MG63 (cell line): ENCODE measurements around the gene FSD1L. TPM values are rescaled to one million over a fixed set of nuclear protein-coding genes. Genes with fewer than 3 reads are reported as not detected.
A peak's percentile ranks its signal among the peaks of the same experiment; 100 is the strongest.

Experiments
- DNase-seq: peaks from one replicate; pipeline ENCODE4 v3.0.0-alpha.2; 2020
- H3K27me3 ChIP-seq: fragments of 250-450 bp; sonication (Bioruptor Pico); 2 replicates; pipeline ENCODE4 v1.5.1; 2020; ENCODE audit warnings: mild to moderate bottlenecking, moderate library complexity
- H3K36me3 ChIP-seq: fragments of 250-450 bp; sonication (Bioruptor Pico); 2 replicates; pipeline ENCODE4 v1.5.1; 2020; ENCODE audit warnings: mild to moderate bottlenecking, moderate library complexity
- H3K4me3 ChIP-seq: fragments of 250-450 bp; sonication (Bioruptor Pico); 2 replicates; pipeline ENCODE4 v1.5.1; 2020; ENCODE audit warnings: mild to moderate bottlenecking, moderate library complexity
- H3K9me3 ChIP-seq: fragments of 250-450 bp; sonication (Bioruptor Pico); 2 replicates; pipeline ENCODE4 v1.5.1; 2020; ENCODE audit warnings: mild to moderate bottlenecking, moderate library complexity
- total RNA-seq: library from RNA; depleted of rRNA; stranded (reverse); fragments of >200 nt; shearing (Covaris generic); gene quantifications from 2 replicates; pipeline ENCODE4 v1.2.3, GENCODE V29; 2014; ENCODE audit warnings: low replicate concordance; rRNA removed

FSD1L gene
- 2.1 and 7.4 TPM in 2 replicates for total RNA-seq

DNA sequence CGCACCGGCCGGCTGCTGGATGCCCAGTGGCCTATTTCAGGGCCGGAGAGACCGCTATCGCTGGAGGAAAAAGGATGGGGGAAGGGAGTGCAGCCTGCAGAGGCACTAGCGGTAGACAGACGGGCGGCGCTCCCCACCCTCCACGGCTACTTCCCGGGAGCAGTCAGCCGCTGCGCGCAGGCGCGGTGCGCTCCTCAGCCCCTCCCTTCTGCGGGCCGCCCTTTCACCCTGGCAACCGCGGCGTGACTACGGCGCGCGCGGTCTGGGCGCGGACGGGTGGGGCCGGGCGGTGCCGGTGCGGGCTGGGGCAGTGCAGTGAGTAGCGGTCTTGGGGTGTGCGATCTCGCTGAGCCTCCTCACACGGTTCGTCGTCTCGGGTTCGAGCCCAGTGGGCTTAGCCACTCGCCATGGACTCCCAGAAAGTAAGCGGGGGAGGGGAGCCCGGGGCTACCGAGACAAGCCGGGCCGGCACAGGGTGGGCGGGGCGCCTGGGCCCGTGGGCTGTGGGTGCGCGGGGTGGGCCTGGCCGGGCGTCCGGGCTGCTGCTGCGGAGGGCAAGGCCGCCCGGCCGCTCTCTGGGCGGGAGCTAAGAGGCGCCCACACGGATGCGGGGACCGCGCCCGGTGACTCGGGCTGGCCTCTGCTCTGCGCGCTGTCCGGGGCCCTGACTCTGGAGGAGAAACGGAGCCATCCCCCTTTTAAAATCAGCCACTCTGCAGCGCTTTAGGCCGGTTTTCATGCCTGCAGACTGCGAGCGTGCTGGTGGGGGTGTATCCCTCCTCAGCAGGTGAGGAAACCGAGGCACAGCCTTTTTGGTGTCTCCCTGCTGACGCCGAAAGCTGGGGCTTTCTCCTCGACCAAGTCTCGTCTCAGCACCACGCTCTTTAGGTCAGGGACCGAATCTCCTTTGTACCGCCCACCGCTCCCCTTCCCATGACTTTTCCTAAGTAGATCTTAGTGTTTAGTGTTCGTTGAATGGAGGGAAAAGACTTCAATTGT, at the start of gene FSD1L:
TSS of gene FSD1L (plus strand) at position 221 of the 999 bp plus-strand sequence. CDS start at position 408, 187 bp downstream.
- H3K27me3 ChIP-seq, result no peaks in the 10 kb centered on the region

DNA sequence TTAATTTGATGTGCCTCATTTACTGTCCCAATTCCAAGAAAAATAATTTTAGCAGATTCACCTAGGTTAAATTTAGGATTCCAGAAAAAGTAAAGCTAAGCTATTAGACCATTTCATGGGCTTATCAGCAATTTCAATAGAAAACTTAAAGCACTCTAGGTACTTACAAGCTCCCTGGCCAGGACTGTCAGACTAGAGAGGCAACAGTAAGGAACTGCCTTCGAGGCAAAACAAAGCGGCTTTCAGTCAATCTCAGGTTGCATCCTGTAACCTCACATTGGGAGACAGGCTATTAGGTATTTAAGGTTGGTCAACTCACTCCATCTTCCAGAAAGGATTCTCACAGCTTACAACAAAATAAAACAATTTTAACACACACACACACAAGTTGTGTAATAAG, 48.7 kb upstream of the FSD1L start:
- H3K9me3 ChIP-seq, result no peaks in the 10 kb centered on the region
- no peaks in the 10 kb centered on the region for H3K27me3 ChIP-seq
- H3K36me3 ChIP-seq, result no peaks in the 10 kb centered on the region
- DNase-seq, result no peak
- no peak overlapping the region for H3K4me3 ChIP-seq

More for the DNA sequence above, at the start of gene FSD1L:
- peak; percentile 96 for DNase-seq
- Histone ChIP-seq H3K4me3 (peak within 1 kb of the TSS; percentile 80), H3K36me3 (peaks cover 7% of the 10 kb centered on the region), H3K9me3 (no peaks in the 10 kb centered on the region)

DNA sequence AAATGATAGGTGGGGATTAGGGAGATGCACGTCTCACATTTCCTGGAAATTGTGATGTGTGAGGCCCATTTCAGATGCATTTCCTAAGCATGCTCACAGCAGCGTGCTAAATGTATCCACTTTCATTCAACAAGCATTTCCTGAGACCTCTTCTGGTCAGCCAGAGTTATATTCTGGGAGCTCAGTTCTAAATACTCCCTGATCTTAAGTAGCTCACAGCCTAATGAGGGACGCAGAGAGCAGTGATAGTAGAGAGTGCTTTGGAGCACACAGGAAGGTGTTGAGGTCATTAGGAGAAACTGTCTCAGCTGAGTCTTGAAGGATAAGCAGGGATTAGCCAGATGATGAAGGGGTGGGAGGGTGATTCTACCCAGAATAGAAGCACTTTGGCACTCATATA, 46.2 kb upstream of the FSD1L start:
- H3K27me3 ChIP-seq, result no peaks in the 10 kb centered on the region
- no peak for DNase-seq
- H3K36me3 ChIP-seq, result no peaks in the 10 kb centered on the region
- H3K9me3 ChIP-seq, result no peaks in the 10 kb centered on the region
- H3K4me3 ChIP-seq, result no peak overlapping the region

DNA sequence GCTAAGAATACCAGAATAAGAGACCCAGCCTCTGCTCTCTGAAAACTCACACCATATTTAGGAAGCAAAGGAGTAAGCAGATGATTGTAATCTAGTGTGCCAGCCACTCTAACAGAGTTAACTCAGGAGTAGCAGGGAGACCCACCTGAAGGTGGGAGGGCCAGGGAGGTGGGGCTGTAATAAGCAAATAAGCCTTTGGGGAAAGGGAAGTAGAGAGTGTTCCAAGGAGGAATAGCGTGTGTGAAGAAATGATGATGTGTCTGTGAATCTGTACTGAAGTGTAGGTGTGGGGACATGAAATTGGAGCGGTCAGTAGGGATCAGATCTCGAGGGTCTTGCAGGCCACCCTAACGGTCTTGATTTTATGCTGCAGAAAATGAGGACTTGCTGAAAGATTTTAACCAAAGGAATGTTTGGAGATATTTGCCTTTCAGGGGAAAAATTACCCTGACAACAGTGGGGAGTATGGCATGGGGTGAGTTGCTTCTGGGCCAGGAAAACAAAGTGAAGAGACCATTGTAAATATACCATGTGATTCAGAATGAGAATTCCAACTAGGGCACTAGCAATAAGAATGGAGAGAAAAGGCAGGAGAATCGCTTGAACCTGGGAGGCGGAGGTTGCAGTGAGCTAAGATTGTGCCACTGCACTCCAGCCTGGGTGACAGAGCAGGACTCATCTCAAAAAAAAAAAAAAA, 44.1 kb upstream of the FSD1L start:
- no peaks in the 10 kb centered on the region for H3K9me3 ChIP-seq
- no peaks in the 10 kb centered on the region for H3K36me3 ChIP-seq
- no peaks in the 10 kb centered on the region for H3K27me3 ChIP-seq
- DNase-seq, result no peak
- no peak overlapping the region for H3K4me3 ChIP-seq

DNA sequence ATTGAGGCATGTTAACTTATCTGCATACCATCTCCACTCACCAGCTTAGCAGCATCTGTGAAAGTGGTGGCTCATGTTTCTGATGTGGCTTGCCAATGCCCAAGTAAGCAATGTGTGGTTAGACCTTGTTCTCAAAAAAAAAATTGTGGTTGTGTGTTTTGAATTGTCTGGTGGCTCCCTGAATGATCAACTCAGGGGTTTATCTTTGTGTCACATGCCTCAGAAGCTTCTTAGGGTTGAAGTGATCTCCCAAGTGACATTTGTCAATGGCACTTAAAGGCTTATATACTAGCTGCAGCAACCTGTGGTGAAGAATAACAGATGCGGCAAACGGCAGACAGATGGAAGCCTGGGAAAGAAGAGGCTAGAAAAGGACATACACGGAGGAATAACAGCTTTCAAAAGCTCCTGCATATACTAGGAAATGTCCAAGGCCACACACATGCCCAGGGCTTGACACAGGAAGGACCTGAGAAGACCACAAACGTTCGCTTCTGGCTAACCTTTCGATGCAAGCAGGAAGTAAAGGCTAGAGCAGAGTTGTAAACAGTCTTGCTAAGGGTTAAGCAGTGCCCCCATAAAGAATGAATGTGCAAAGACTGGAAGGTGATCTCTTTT, 42.2 kb upstream of the FSD1L start:
- no peaks in the 10 kb centered on the region for H3K9me3 ChIP-seq
- DNase-seq, result no peak
- H3K36me3 ChIP-seq, result no peaks in the 10 kb centered on the region
- no peaks in the 10 kb centered on the region for H3K27me3 ChIP-seq
- no peak overlapping the region for H3K4me3 ChIP-seq

DNA sequence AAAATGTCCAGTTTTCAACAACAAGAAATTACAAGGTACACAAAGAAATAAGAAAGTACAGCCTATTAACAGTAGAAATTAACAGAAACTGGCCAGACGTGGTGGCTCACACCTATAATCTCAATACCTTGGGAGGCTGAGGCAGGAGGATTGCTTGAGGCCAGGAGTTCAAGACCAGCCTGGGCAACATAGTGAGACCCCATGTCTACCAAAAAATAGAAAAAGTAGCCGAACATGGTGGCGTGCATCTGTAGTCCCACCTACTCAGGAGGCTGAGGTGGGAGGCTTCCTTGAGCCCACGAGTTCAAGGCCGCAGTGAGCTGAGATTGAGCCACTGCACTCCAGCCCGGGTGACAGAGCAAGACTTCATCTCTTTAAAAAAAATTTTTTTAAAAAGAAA, 41.5 kb upstream of the FSD1L start:
- no peak overlapping the region for H3K4me3 ChIP-seq
- H3K27me3 ChIP-seq, result no peaks in the 10 kb centered on the region
- no peaks in the 10 kb centered on the region for H3K9me3 ChIP-seq
- DNase-seq, result no peak
- no peaks in the 10 kb centered on the region for H3K36me3 ChIP-seq

DNA sequence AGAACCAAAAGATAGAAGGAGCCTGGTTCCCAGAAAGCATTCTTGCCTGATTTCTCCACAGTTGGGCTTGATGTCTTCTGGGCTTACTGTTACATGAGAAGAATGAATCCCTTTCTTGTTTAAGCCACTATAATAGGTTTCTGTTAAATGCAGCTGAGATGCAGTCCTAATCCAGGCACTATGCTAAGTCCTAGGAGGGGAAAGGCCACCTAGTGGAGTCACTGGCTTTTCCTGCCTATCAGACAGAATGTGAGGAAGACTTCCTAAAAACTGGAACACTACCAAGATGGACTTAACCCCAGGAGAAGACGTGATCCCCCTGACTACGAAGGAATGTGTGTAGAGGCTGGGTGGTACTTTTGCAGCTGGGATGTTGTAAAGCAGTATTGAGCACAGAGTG, 34.3 kb upstream of the FSD1L start:
- no peaks in the 10 kb centered on the region for H3K27me3 ChIP-seq
- DNase-seq, result peak; percentile 12
- no peak overlapping the region for H3K4me3 ChIP-seq
- H3K36me3 ChIP-seq, result no peaks in the 10 kb centered on the region
- H3K9me3 ChIP-seq, result no peaks in the 10 kb centered on the region

DNA sequence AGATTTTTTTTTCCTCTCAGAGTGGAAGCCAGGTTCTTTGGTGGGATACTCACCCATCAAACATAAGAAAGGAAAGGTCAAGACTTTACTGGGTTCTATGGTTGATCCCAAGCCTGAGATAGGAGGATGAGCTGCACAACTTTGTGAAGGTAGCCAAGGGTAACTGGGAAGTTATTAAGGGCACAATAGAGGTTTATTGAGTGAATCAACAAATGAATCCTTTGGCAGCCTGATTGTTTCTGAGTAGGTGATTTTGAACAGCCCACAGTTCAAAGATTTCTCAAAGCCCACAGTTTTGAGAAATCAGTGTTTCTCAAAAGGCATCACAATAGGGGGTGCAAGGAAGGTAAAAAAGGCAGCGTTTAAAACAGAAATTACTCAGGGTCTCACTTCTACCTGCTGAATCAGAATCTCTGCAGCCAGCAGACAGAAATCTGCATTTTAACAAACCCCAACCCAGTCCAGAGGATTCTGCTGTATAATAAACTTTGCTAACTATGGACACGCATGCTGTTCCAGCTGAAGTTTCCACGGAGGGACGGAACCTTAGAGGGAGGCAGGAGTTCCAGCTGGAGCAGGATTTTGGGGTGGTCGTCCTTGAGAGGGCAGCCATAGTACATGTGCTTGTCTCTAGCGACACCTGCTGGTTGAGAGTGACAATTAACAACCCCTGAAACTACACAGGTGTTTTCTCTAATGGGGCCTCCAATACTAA, 32.7 kb upstream of the FSD1L start:
- Histone ChIP-seq H3K4me3 (no peak overlapping the region), H3K9me3 (no peaks in the 10 kb centered on the region)
- peak; percentile 11 for DNase-seq

DNA sequence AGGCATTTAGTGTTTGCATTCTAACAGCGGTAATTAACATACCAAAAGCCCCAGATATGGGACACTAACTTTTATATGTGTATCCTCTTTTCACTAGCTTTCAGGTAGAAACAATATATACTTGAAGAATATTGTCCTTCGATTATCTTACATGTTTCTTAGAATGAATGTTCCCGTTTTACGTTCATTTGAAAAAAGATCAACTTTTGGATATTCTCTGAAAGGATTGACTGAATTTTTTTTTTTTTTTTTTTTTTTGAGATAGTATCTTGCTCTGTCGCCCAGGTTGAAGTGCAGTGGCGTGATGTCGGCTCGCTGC, 32.2 kb upstream of the FSD1L start:
- Histone ChIP-seq H3K4me3 (no peak overlapping the region), H3K27me3 (no peaks in the 10 kb centered on the region), H3K36me3 (no peaks in the 10 kb centered on the region), H3K9me3 (no peaks in the 10 kb centered on the region)
- DNase-seq, result no peak

More for the DNA sequence above, 32.7 kb upstream of the FSD1L start:
- no peaks in the 10 kb centered on the region for H3K36me3 ChIP-seq
- no peaks in the 10 kb centered on the region for H3K27me3 ChIP-seq

DNA sequence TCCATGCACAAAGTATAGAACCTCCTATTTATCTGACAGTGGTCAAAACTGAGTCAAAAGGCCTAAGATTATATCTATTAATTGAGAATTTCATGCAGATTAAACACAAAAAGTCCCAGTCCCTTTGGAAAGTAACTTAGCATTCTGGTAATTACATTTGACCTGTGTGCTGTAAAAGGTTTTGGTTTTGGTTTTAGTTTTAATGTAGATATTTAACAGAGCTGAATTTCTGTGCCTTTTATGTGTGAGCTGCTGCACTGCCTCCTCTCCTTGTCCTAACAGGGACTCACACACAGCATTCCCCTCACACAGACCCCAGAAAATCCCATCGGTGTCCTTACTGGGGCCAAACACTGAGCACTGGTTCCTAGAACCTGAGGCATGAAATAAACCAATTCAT, 31.0 kb upstream of the FSD1L start:
- H3K36me3 ChIP-seq, result no peaks in the 10 kb centered on the region
- no peaks in the 10 kb centered on the region for H3K27me3 ChIP-seq
- DNase-seq, result no peak
- no peak overlapping the region for H3K4me3 ChIP-seq
- H3K9me3 ChIP-seq, result no peaks in the 10 kb centered on the region

DNA sequence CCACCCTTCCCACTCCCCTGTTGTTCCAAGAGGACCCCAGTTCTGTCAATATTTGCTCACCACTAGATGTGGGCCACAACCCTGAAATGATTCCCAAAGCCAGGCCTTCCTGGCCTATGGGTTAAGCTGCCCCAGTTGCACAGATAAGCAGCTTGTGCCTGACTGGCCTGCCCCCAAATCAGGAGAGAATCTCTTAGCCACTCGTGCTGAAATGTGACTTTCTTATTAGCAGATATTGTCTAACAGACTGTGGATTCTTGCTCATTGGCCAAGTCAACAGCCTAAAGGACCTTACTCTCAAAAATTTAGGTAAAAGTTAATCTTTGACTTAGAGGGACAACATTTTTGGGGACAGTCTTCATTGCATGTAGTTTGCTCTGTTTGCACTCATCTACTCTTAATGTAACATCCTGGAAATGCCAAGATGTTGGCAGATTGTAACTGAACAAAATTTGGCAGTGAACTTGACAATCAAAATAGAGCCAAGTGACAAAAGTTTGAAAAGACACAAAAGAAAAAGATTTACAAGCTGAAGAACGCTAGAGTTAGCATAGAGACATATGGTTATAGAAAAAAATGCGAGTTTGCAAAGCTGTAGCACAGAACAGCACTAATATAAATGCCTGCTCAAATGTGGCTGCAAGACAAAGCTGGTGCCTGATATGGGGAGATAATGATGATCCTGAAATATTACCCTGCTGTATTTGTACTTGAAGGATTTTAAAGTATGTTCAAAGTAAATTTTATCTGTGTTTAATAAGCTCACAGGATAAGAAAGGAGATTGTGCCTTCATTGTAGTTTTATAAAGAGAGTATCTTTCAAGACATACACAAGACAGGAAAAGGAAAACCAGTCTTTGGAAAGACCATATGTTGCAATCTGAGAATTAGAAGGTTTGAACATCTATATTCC, 29.0 kb upstream of the FSD1L start:
- H3K4me3 ChIP-seq, result no peak overlapping the region
- no peaks in the 10 kb centered on the region for H3K27me3 ChIP-seq
- H3K36me3 ChIP-seq, result no peaks in the 10 kb centered on the region
- DNase-seq, result no peak
- H3K9me3 ChIP-seq, result no peaks in the 10 kb centered on the region

DNA sequence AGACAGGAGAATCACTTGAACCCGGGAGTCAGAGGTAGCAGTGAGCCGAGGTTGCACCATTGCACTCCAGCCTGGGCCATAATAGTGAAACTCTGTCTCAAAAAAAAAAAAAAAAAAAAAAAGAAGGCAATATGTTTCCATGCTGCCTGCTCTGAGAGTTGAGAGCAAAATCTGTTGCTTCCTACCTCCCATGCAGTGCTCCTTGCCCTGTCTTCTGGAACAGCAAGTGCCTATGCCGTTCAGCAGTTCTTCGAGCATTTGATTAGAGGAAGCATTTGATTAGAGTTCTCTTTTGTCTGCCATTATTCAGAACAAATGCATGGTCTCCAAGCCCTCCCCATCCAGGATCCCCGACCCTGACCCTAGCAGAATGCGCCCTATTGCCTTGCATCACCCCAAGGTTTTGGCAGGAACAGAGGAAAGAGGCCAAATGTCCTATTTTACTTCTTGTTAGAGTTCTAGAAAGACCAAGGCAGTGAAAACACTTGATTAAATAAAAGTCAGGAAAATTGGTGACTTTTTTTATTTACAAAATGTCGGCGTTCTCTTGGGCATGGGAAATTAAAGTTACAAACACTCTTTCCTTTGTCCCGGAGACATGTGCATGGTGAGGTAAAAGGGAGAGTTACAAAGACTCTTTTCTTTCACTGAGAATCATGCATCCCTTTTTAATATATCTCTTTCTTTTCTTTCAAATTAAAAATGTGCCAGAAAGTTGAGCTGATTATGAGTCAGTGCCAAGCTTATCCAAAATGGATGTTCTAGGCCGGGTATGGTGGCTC, 27.8 kb upstream of the FSD1L start:
- Histone ChIP-seq H3K27me3 (no peaks in the 10 kb centered on the region), H3K4me3 (no peak overlapping the region), H3K9me3 (no peaks in the 10 kb centered on the region), H3K36me3 (no peaks in the 10 kb centered on the region)
- no peak for DNase-seq

DNA sequence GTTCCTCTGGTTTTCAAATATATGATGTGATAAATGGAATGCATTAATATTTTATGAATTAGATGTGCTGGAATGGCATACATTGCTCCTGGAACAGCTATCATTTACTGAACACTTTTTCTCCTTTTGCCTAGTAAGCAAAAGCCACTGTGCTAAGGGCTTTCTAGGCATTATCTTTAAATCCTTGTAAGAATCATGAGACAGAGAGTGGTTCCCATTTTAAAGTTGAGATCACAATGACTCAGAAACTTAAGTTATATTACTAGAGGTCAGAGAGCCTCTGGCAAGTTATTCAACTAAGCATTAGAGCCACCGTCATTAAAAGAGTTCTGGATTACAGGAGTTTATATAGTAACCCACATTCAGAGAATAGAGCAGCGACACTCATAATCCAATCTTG, 26.7 kb upstream of the FSD1L start:
- Histone ChIP-seq H3K36me3 (no peaks in the 10 kb centered on the region), H3K4me3 (no peak overlapping the region), H3K27me3 (no peaks in the 10 kb centered on the region), H3K9me3 (no peaks in the 10 kb centered on the region)
- DNase-seq, result no peak

DNA sequence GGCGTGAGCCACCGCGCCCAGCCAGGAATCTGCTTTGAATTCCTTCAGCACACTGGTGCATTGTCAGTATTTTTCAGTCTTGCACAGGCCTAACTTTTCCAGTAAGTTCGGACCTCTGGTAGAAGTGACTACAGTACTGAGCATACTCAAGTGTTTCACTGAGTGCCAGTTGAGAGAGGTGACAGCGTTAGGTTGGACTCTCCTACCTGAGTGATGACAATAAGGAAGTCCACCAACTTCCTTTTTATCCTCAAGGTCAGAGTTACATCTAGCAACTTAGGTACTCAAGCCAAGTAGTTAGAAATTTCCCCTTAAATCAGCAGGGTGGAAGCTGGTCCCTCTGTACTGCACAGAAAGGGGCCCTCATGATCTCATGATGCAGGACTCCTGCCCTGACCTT, 26.0 kb upstream of the FSD1L start:
- no peak for DNase-seq
- Histone ChIP-seq H3K27me3 (no peaks in the 10 kb centered on the region), H3K4me3 (no peak overlapping the region)

DNA sequence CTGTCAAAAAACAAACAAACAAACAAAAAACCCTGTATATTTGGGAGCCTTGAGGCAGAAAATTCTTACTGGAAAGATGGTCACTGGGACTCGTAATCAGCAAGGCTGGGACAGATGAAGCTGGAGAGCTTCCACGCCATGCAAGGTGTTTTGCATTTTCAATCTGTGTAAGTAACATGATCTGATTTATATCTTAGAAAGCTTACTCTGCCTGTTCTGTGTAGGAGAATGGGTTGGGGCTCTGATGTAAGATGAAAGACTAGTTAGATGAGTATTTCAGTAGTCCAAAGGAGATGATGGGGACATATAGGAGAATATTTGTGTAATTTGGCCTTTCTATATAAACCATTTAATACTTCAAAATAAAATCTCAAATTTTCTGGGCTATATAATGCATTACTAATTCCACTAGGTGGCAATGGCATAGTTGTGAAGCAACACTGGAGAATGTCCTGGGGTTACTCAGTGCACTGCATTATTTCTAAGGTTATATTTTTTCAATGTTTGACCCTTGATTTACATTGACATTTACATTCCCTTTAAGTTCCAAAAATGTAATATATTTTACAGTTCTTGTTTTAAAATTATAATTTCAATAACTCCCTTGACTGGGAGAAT, 21.9 kb upstream of the FSD1L start:
- no peaks in the 10 kb centered on the region for H3K9me3 ChIP-seq
- H3K27me3 ChIP-seq, result no peaks in the 10 kb centered on the region
- H3K36me3 ChIP-seq, result no peaks in the 10 kb centered on the region
- DNase-seq, result no peak
- H3K4me3 ChIP-seq, result no peak overlapping the region

More for the DNA sequence above, 26.0 kb upstream of the FSD1L start:
- no peaks in the 10 kb centered on the region for H3K9me3 ChIP-seq
- no peaks in the 10 kb centered on the region for H3K36me3 ChIP-seq
